ENCODE measurements around the gene ALKBH3.

Gene ALKBH3

DNA sequence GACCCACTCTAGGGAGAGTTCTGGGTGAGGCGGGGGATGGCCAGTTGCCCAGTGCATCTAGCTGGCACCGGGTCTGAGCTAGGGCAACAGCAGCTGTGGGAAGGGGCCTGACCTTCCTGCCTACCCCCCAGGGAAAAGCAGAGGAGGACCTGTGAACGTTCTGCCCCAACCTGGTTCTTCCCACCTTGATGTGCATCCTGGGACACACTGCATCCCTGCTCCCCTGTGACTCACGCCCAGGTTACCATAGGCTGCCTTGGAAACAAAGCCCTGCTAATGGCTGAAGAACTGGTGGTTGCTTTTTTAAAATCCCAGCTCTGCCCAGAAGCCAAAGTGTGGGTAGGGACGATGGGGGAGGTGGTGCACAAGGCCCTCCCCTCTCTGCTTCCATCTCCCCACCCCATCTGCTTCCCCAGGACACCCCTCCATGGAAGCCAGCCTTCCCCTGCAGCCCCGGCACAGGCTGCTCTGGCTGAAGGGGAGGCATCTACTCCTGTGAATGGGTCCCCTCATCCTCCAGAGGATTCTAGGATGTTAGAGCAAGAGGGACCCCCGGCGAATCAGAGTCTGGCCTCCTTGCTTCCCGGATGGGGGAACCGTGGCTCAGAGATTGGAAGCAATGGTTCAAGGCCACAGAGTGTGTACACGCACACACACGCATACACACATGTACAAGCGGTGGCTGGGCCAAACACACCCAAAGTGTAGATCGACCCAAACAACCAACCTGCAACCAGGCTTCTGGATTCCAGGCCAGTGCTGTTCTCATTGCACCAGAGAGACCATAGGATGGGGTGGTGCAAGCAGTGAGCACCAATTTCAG, 54.2 kb downstream of the ALKBH3 start:
- H3K4me1 ChIP-seq (ENCODE audit: insufficient read depth, low read length), result peaks cover 6% of the 10 kb centered on the region; the same call in 1 of the 2 replicates
- no peaks in the 10 kb centered on the region for H3K9me3 ChIP-seq (ENCODE audit: insufficient read depth, low read depth, low read length)
- no peak overlapping the region for H3K27ac ChIP-seq (ENCODE audit: low read length)
- no peak overlapping the region; the same call in 1 of the 2 replicates for H3K9ac ChIP-seq (ENCODE audit: low read depth, low read length)
- no peaks in the 10 kb centered on the region for H3K36me3 ChIP-seq (ENCODE audit: insufficient read depth, low read depth, low read length)
- H3K27me3 ChIP-seq (ENCODE audit: insufficient read depth, low read length), result peaks cover 5% of the 10 kb centered on the region; the same call in 1 of the 2 replicates
- no peak overlapping the region for H3K4me3 ChIP-seq (ENCODE audit: low read length)

DNA sequence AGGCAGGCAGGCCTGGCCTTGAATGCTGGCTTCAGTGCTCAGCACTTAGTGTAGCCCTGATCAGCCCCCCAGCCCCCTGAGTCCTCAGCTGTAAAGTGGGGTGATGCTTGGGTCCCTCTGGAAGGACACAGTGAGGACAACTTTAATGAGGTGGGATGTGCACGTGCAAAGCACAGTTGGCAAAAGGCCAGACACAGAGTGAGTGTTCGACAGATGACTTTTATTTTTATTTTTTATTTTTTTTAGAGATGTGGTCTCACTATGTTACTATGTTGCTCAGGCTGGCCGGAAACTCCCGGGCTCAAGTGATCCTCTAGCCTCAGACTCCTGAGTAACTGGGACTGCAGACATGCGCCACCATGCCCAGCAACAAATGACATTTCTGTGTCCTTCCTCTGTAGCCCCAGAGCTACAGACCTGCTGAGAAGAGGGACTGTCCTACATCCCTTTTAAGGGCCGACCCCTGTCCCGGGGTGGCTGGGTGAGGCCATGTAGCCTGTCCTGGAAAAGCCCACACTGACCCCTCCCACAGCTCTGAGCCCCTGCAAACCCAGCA, 54.9 kb downstream of the ALKBH3 start:
- Histone ChIP-seq H3K4me1 (ENCODE audit: insufficient read depth, low read length) (peaks cover 6% of the 10 kb centered on the region; the same call in 1 of the 2 replicates), H3K27me3 (ENCODE audit: insufficient read depth, low read length) (peaks cover 7% of the 10 kb centered on the region), H3K4me3 (ENCODE audit: low read length) (no peak overlapping the region), H3K27ac (ENCODE audit: low read length) (no peak overlapping the region), H3K36me3 (ENCODE audit: insufficient read depth, low read depth, low read length) (no peaks in the 10 kb centered on the region), H3K9ac (ENCODE audit: low read depth, low read length) (no peak overlapping the region), H3K9me3 (ENCODE audit: insufficient read depth, low read depth, low read length) (no peaks in the 10 kb centered on the region)

DNA sequence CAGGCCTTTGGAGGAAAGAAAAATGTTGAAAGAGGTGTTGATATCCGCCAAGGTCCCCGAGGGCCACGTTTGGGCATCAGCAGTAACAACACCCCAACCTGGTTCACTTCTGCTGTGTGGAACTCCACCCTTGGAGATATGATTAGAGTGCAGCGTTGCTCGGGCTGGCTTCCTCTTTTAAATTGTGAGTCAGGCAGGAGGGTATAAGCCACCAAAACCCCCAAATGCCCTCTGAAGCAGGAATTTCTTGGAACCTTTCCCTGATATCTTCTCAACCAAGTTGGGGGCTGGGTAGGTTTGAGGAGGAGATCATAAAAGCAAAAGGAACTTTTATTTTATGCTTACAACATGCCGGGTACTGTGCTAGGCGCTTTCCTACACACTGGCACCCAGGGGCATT, 55.4 kb downstream of the ALKBH3 start:
- no peaks in the 10 kb centered on the region for H3K36me3 ChIP-seq (ENCODE audit: insufficient read depth, low read depth, low read length)
- H3K27ac ChIP-seq (ENCODE audit: low read length), result no peak overlapping the region
- H3K9ac ChIP-seq (ENCODE audit: low read depth, low read length), result no peak overlapping the region
- H3K4me3 ChIP-seq (ENCODE audit: low read length), result no peak overlapping the region
- peaks cover 6% of the 10 kb centered on the region; the same call in 1 of the 2 replicates for H3K4me1 ChIP-seq (ENCODE audit: insufficient read depth, low read length)
- H3K9me3 ChIP-seq (ENCODE audit: insufficient read depth, low read depth, low read length), result no peaks in the 10 kb centered on the region
- peaks cover 13% of the 10 kb centered on the region for H3K27me3 ChIP-seq (ENCODE audit: insufficient read depth, low read length)

DNA sequence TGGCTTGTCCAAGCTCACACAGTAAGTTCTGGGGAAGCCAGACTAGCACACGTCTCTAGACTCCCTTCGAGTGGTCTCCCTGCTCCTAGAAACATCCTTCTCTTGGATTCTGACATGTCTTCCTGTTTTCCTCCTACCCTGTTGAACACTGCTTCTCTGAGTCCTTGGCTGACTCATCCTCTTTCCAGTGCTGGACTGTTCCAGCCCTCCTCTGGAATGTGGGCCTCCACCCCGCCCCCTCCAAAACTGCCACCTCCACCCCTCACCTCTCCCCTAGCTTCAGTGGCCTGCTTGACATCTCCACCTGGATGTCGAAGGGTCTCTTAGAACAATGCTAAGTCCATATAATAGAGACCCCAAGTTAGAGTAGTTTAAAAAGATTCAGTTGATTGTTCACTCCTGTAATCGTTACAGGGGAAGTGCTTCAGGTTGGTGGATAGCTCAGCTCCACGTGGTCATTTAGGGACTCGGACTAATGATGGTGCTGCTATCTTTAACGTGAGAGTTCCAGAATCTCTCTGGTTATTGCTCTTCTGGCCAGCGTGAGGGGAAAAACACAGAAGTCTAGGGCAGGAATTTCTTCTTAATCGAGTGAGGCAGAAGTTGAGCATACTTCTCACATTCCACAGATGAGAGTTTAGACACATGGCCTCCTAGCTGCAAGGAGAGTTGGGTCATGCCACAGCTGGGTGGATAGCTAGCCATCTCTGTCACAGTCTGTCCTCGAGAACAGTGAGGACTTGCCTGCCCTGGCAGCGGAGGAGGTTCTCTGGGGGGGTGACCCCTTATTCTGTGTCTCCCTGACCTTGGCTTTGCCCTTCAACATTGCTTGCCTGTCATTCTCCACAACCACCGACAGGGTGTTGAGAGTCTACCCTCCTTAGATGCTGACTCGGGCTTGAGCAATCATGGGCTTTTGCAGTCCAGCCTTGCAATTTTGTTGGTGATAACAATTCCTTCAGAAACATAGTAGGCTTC, 57.1 kb downstream of the ALKBH3 start:
- peaks cover 26% of the 10 kb centered on the region for H3K27me3 ChIP-seq (ENCODE audit: insufficient read depth, low read length)
- H3K27ac ChIP-seq (ENCODE audit: low read length), result no peak overlapping the region
- peaks cover 6% of the 10 kb centered on the region; the same call in 1 of the 2 replicates for H3K4me1 ChIP-seq (ENCODE audit: insufficient read depth, low read length)
- no peaks in the 10 kb centered on the region for H3K9me3 ChIP-seq (ENCODE audit: insufficient read depth, low read depth, low read length)
- no peak overlapping the region for H3K9ac ChIP-seq (ENCODE audit: low read depth, low read length)
- H3K4me3 ChIP-seq (ENCODE audit: low read length), result no peak overlapping the region
- no peaks in the 10 kb centered on the region for H3K36me3 ChIP-seq (ENCODE audit: insufficient read depth, low read depth, low read length)

DNA sequence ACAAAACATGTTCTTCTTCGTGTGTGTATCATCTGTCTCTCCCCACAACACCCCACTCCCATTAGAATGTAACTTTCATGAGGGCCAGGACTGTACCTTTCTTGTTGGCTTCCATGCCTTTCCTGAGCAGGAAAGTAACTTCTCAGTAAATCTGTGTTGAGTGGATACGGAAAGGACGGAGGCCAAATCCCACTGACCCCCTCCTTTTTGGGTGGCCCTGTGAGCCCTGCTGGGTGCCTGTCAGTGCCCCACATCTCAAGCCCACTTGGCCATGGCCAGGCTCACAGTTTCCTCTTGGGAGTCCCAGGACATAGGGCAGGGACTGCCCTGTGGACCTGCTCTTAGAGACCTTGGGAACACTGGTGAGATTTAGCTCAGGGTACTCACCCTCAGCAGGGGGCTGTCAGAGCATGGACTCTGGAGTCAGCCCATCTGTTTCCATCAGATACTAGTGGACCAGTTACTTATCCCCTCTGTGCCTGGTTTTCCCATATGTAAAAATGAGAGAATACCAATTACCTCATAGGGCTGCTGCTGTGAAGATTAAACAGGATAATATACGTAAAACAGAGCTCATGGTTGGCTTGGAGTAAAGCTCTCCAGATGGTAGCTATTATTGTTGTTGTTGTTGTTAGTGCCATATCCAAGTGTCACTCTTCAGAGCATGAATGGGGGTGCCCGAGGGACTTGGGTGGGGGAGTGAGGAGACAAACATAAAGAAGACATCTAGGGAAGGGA, 60.8 kb downstream of the ALKBH3 start:
- no peaks in the 10 kb centered on the region for H3K36me3 ChIP-seq (ENCODE audit: insufficient read depth, low read depth, low read length)
- no peak overlapping the region for H3K27ac ChIP-seq (ENCODE audit: low read length)
- H3K27me3 ChIP-seq (ENCODE audit: insufficient read depth, low read length), result peaks cover 63% of the 10 kb centered on the region
- no peaks in the 10 kb centered on the region for H3K9me3 ChIP-seq (ENCODE audit: insufficient read depth, low read depth, low read length)
- no peak overlapping the region for H3K9ac ChIP-seq (ENCODE audit: low read depth, low read length)
- H3K4me3 ChIP-seq (ENCODE audit: low read length), result peak overlapping the region; percentile 48
- no peaks in the 10 kb centered on the region; the same call in 1 of the 2 replicates for H3K4me1 ChIP-seq (ENCODE audit: insufficient read depth, low read length)

DNA sequence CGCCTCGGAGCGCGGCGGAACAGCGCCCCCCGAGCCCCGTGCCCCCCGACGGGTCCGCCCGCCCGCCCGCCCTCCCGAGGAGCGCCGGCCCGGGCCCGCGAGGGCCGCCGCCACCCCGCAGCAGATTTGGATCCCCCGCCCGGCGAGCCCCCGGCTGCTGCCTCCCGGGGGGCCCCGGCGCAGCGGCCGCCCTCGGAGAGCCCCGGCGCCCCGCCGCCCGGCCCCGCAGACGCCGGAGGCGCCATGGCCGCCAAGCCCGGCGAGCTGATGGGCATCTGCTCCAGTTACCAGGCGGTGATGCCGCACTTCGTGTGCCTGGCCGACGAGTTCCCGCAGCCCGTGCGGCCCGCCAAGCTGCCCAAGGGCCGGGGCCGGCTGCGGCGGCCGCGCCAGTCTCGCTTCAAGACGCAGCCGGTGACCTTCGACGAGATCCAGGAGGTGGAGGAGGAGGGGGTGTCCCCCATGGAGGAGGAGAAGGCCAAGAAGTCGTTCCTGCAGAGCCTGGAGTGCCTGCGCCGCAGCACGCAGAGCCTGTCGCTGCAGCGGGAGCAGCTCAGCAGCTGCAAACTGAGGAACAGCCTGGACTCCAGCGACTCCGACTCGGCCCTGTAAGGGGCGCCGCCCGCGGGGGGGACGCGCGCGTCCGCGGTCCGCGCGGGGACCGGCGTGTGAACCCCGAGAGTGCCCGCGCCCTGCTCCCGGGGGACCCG, 62.2 kb downstream of the ALKBH3 start:
- Histone ChIP-seq H3K27me3 (ENCODE audit: insufficient read depth, low read length) (peaks cover 65% of the 10 kb centered on the region), H3K4me1 (ENCODE audit: insufficient read depth, low read length) (no peaks in the 10 kb centered on the region; the same call in 1 of the 2 replicates), H3K9me3 (ENCODE audit: insufficient read depth, low read depth, low read length) (no peaks in the 10 kb centered on the region), H3K27ac (ENCODE audit: low read length) (no peak overlapping the region), H3K36me3 (ENCODE audit: insufficient read depth, low read depth, low read length) (no peaks in the 10 kb centered on the region), H3K4me3 (ENCODE audit: low read length) (peak overlapping the region; percentile 68), H3K9ac (ENCODE audit: low read depth, low read length) (no peak overlapping the region)

DNA sequence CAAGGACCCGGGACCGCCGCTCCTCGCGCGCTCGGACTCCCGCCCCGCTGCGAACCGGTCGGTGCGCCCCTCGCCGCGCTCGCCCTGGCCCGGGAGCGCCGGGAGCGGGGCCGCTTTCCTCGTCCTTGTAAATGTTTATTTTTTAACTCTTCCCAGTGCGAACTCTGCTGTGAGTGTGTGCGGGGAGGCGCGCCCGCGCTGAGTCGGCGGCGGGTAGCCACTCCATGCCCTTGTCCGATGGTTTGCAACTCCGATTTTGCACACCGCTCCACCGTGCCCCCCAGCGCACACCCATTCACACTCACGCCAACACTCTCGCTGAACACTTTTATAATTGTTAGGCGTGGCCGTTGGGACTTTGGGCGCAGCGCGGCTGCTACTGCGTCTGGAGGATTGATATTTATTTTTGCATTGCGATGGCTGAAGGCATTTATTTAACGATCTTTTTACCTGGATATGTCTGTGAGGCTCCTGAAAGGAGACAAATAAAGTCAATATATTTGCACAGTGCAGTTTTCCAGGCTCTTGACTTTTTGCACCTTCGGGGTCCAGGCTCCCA, 62.8 kb downstream of the ALKBH3 start:
- Histone ChIP-seq H3K27ac (ENCODE audit: low read length) (no peak overlapping the region), H3K9ac (ENCODE audit: low read depth, low read length) (no peak overlapping the region)

DNA sequence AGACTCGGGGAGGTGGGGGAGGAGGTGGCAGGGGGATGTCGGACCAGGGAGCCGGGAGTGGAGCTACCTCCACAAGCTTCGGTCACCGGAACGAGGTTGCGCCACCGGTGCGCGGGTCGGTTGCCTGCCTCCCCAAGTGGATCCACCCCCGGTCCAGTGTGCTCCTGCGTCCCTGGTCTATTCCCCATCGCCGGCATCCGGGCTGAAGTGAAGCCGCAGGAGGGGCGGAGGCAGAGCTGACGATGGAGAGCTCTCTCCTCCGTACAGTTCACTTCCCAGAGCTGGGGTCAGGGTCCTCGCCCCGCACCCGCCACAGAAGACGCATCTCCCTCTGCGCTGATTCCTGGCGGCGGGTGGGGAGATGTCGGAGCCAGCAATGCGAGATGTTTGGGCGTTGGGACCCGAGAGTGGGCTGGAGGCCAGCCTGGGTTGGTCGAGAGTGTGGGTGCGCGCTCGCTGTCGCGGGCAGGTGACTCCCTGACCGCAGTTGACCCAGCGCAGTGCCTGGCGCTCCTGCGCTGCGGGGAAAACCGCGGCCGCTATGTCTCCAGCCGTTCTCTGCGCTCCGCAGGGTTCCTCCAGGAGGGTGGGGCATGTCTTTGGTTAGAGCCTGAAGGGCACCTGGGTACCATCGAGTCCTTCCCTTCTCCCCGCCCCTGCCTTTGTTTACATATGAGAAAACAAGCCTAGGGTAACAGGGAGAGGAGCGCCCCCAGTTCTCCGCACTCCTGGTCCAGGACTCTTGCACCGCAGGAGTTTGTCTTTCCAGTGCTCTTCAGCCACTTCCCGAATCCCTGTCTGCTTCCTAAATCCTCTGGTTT, 63.5 kb downstream of the ALKBH3 start:
- peaks cover 6% of the 10 kb centered on the region; the same call in 1 of the 2 replicates for H3K4me1 ChIP-seq (ENCODE audit: insufficient read depth, low read length)
- no peaks in the 10 kb centered on the region for H3K9me3 ChIP-seq (ENCODE audit: insufficient read depth, low read depth, low read length)
- no peak overlapping the region for H3K9ac ChIP-seq (ENCODE audit: low read depth, low read length)
- H3K27me3 ChIP-seq (ENCODE audit: insufficient read depth, low read length), result peaks cover 61% of the 10 kb centered on the region
- peak overlapping the region; percentile 68 for H3K4me3 ChIP-seq (ENCODE audit: low read length)
- H3K36me3 ChIP-seq (ENCODE audit: insufficient read depth, low read depth, low read length), result no peaks in the 10 kb centered on the region
- H3K27ac ChIP-seq (ENCODE audit: low read length), result no peak overlapping the region

More for the DNA sequence above, 62.8 kb downstream of the ALKBH3 start:
- H3K4me1 ChIP-seq (ENCODE audit: insufficient read depth, low read length), result no peaks in the 10 kb centered on the region; the same call in 1 of the 2 replicates
- H3K9me3 ChIP-seq (ENCODE audit: insufficient read depth, low read depth, low read length), result no peaks in the 10 kb centered on the region
- H3K27me3 ChIP-seq (ENCODE audit: insufficient read depth, low read length), result peaks cover 61% of the 10 kb centered on the region
- peak overlapping the region; percentile 68 for H3K4me3 ChIP-seq (ENCODE audit: low read length)
- no peaks in the 10 kb centered on the region for H3K36me3 ChIP-seq (ENCODE audit: insufficient read depth, low read depth, low read length)

DNA sequence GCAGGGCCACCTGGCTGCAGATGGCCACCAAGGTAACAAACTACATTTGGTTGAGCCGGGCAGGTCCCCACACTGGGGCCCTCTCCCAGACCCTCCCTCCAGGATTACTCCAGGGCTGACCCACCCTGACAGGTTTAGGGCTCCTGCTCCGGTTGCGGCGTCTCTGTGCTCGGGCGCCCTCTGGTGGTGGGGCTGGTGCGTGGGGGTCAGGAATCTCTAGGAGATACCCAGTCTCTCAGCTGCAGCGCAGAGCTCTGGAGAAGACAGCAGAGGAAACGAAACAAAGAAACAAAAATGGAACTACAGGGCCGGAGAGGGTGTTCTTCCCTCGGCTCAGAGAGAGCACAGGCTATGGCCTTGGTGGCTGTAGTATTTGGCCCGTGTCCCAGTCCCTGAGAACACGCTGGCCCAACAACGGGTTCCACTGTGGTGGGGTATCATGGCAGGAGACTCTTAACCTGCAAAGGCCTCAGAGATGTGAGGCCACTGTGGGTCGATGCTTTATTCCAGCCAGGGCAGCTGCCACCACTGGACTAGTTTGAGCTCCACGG, 64.2 kb downstream of the ALKBH3 start:
- Histone ChIP-seq H3K9me3 (ENCODE audit: insufficient read depth, low read depth, low read length) (no peaks in the 10 kb centered on the region), H3K36me3 (ENCODE audit: insufficient read depth, low read depth, low read length) (no peaks in the 10 kb centered on the region), H3K27ac (ENCODE audit: low read length) (no peak overlapping the region), H3K4me1 (ENCODE audit: insufficient read depth, low read length) (peaks cover 6% of the 10 kb centered on the region; the same call in 1 of the 2 replicates), H3K4me3 (ENCODE audit: low read length) (peak overlapping the region; percentile 68), H3K27me3 (ENCODE audit: insufficient read depth, low read length) (peaks cover 61% of the 10 kb centered on the region), H3K9ac (ENCODE audit: low read depth, low read length) (no peak overlapping the region)
